SK-N-SH (cell line): Measurements from ENCODE around the gene AP2A2. TPM values are rescaled to one million over a fixed set of nuclear protein-coding genes. Genes with fewer than 3 reads are reported as not detected.

Experiments
- CTCF ChIA-PET: fragments of 300-600, 350-600 bp; formaldehyde crosslinking; extraction: SDS; loops from one replicate; lab custom pipeline; 2021; lab: Yijun Ruan, JAX
- POLR2A ChIA-PET: fragments of 350-600 bp; sonication (Branson Sonifier 250); formaldehyde crosslinking; extraction: SDS; loops from one replicate; lab custom pipeline; 2020; ENCODE audit warnings: antibody characterized with exemption, inconsistent platforms; lab: Yijun Ruan, JAX
- DNase-seq: peaks from one replicate; pipeline ENCODE4 v3.0.0; 2012
- H2AFZ ChIP-seq: fragments of 200-600 bp; sonication (generic); 2 replicates; pipeline ENCODE4 v1.8.1; 2016; ENCODE audit warnings: antibody characterized with exemption, mild to moderate bottlenecking, low read depth
- H3F3A ChIP-seq: fragments of 200-600 bp; sonication (generic); replicated peaks from 2 replicates; pipeline ENCODE3; 2016; ENCODE audit warnings: antibody characterized with exemption, mild to moderate bottlenecking; ENCODE audit not compliant: insufficient read depth
- H3K27ac ChIP-seq, 2 experiments: fragments of 200-500 bp in 1 of 2; fragments of 200-600 bp in 1 of 2; sonication (Bioruptor generic) in 1 of 2; sonication (generic), shearing (Covaris generic) in 1 of 2; 2 replicates each; pipeline versions ENCODE4 v1.5.1 to v1.6.1; 2014 to 2016; ENCODE audit warnings: low read depth in 2 of 2, inconsistent platforms in 1 of 2, low read length in 1 of 2, mild to moderate bottlenecking in 1 of 2, mixed read lengths in 1 of 2
- H3K27me3 ChIP-seq: fragments of 200-600 bp; sonication (generic), shearing (Covaris generic); 2 replicates; pipeline ENCODE4 v1.6.1; 2016; ENCODE audit warnings: mixed run types; ENCODE audit not compliant: insufficient read depth
- H3K36me3 ChIP-seq, 2 experiments: fragments of 200-500 bp in 1 of 2; fragments of 200-600 bp in 1 of 2; sonication (Bioruptor generic) in 1 of 2; sonication (generic) in 1 of 2; replicated peaks in 1 of 2; 2 replicates each; pipeline versions ENCODE3 to v1.5.1; 2014 to 2016; ENCODE audit warnings: low read length in 1 of 2, mild to moderate bottlenecking in 1 of 2; ENCODE audit not compliant: insufficient read depth in 2 of 2, control insufficient read depth in 1 of 2
- H3K4me1 ChIP-seq, 2 experiments: fragments of 200-500 bp in 1 of 2; fragments of 200-600 bp in 1 of 2; sonication (Bioruptor generic) in 1 of 2; sonication (generic), shearing (Covaris generic) in 1 of 2; 2 replicates each; pipeline versions ENCODE4 v1.5.1 to v1.6.1; 2014 to 2016; ENCODE audit warnings: low read depth in 1 of 2, low read length in 1 of 2, mixed run types in 1 of 2; ENCODE audit not compliant: insufficient read depth in 2 of 2, control insufficient read depth in 1 of 2
- H3K4me2 ChIP-seq: fragments of 200-600 bp; sonication (generic), shearing (Covaris generic); 2 replicates; pipeline ENCODE4 v1.6.1; 2017; ENCODE audit warnings: mixed run types
- H3K4me3 ChIP-seq, 2 experiments: fragments of 200-500 bp in 1 of 2; fragments of 200-600 bp in 1 of 2; sonication (Bioruptor generic) in 1 of 2; sonication (generic), shearing (Covaris generic) in 1 of 2; 2 replicates each; pipeline versions ENCODE4 v1.5.1 to v1.8.1; 2014 to 2016; ENCODE audit warnings: low read depth in 2 of 2, inconsistent platforms in 1 of 2, low read length in 1 of 2, mild to moderate bottlenecking in 1 of 2, mixed read lengths in 1 of 2, moderate library complexity in 1 of 2
- H3K79me2 ChIP-seq: fragments of 200-600 bp; sonication (generic); 2 replicates; pipeline ENCODE4 v1.8.1; 2017; ENCODE audit warnings: mild to moderate bottlenecking; ENCODE audit not compliant: insufficient read depth
- H3K9ac ChIP-seq: fragments of 200-600 bp; sonication (generic); 2 replicates; pipeline ENCODE4 v1.6.1; 2017; ENCODE audit warnings: mixed run types
- H3K9me2 ChIP-seq: fragments of 200-600 bp; sonication (generic); 2 replicates; pipeline ENCODE4 v1.6.1; 2017; ENCODE audit warnings: mixed run types
- H3K9me3 ChIP-seq: fragments of 200-600 bp; sonication (generic); 2 replicates; pipeline ENCODE4 v1.6.1; 2017; ENCODE audit warnings: mixed run types, mild to moderate bottlenecking, moderate library complexity
- H4K20me1 ChIP-seq: fragments of 200-600 bp; sonication (generic); 2 replicates; pipeline ENCODE4 v1.6.1; 2017; ENCODE audit warnings: mild to moderate bottlenecking, mixed run types; ENCODE audit not compliant: insufficient read depth
- CHD2 ChIP-seq: fragments of 150-350 bp; IDR thresholded peaks from 2 replicates; pipeline ENCODE4 v1.6.1; 2018; ENCODE audit warnings: low read length; ENCODE audit not compliant: partially characterized antibody
- CTCF ChIP-seq: fragments of 200-600 bp; sonication (generic); IDR thresholded peaks from 2 replicates; pipeline ENCODE4 v1.6.1; 2017; ENCODE audit warnings: antibody characterized with exemption, mild to moderate bottlenecking, moderate library complexity
- EZH2phosphoT487 ChIP-seq: fragments of 200-600 bp; sonication (generic); IDR thresholded peaks from 2 replicates; pipeline ENCODE4 v1.6.1; 2017; ENCODE audit warnings: low read depth, mixed run types, mild to moderate bottlenecking, antibody characterized with exemption, moderate library complexity, borderline replicate concordance
- FOXM1 ChIP-seq: IDR thresholded peaks from 2 replicates; pipeline ENCODE4 v1.4.0; 2012; ENCODE audit warnings: low read depth, mild to moderate bottlenecking
- GATA2 ChIP-seq: sonication (generic); formaldehyde crosslinking; IDR thresholded peaks from 2 replicates; pipeline ENCODE4 v1.5.0; 2020; ENCODE audit warnings: mild to moderate bottlenecking, missing genetic modification reagents
- IRF3 ChIP-seq: fragments of 150-350 bp; IDR thresholded peaks from 2 replicates; pipeline ENCODE4 v1.6.1; 2016; ENCODE audit warnings: mild to moderate bottlenecking, low read depth, low read length
- MEF2A ChIP-seq: IDR thresholded peaks from 2 replicates; pipeline ENCODE4 v1.4.0; 2012; ENCODE audit warnings: low read depth, borderline replicate concordance
- NFIC ChIP-seq: IDR thresholded peaks from 2 replicates; pipeline ENCODE4 v1.4.0; 2012; ENCODE audit warnings: borderline replicate concordance
- POLR2AphosphoS5 ChIP-seq: IDR thresholded peaks from 2 replicates; pipeline ENCODE4 v1.6.1; 2012; ENCODE audit warnings: low read depth, low read length
- RAD21 ChIP-seq: IDR thresholded peaks from 2 replicates; pipeline ENCODE4 v1.6.1; 2012; ENCODE audit warnings: mild to moderate bottlenecking, low read length
- RCOR1 ChIP-seq: fragments of 150-350 bp; IDR thresholded peaks from 2 replicates; pipeline ENCODE4 v1.6.1; 2017; ENCODE audit warnings: antibody characterized with exemption, low read length
- SIN3A ChIP-seq: IDR thresholded peaks from 2 replicates; pipeline ENCODE4 v1.6.1; 2012; ENCODE audit warnings: low read depth, mild to moderate bottlenecking, low read length, moderate library complexity, borderline replicate concordance
- SMC3 ChIP-seq: IDR thresholded peaks from 2 replicates; pipeline ENCODE4 v1.6.1; 2012; ENCODE audit warnings: low read depth, low read length, improper control_type of control experiment
- TCF12 ChIP-seq: IDR thresholded peaks from 2 replicates; pipeline ENCODE4 v1.4.0; 2012
- TEAD4 ChIP-seq: IDR thresholded peaks from 2 replicates; pipeline ENCODE4 v1.4.0; 2012; ENCODE audit warnings: mild to moderate bottlenecking, borderline replicate concordance; ENCODE audit not compliant: insufficient read depth
- USF1 ChIP-seq: IDR thresholded peaks from 2 replicates; pipeline ENCODE4 v1.4.0; 2012; ENCODE audit warnings: low read depth, borderline replicate concordance
- WGBS: methylation state at CpG from one replicate; pipeline ENCODE4 v1.1.6; 2017; ENCODE audit warnings: low lambda C conversion rate; 5-methylcytosine and 5-hydroxymethylcytosine counted together
- polyA plus RNA-seq, 3 experiments: library from polyadenylated mRNA; depleted of rRNA; stranded (reverse); fragments of >200 nt; gene quantifications; 2 replicates each; pipeline ENCODE4 v1.2.3, GENCODE V29; 2012

The AP2A2 gene
- polyA plus RNA-seq, 1 of the 3 experiments (the other 2 are of a cell fraction), result 42.7 TPM

- Histone ChIP-seq H3K4me3 (no peak overlapping the region), H3K4me1 (peaks cover 0 to 14% of the 10 kb centered on the region in 2 experiments; a peak in 1 of 4 replicates), H2AFZ (no peak overlapping the region), H3K27me3 (no peaks in the 10 kb centered on the region), H4K20me1 (0 out of 2 replicates have a peak, but pooled peaks cover 3% of the 10 kb centered on the region), H3K27ac (no peak overlapping the region), H3K9me3 (no peaks in the 10 kb centered on the region), H3K9ac (no peak overlapping the region), H3K79me2 (peaks cover 29% of the 10 kb centered on the region), H3K9me2 (no peaks in the 10 kb centered on the region), H3F3A (no peaks in the 10 kb centered on the region), H3K36me3 (no peaks in the 10 kb centered on the region), H3K4me2 (no peak overlapping the region)
- no peak for DNase-seq
- 98% methylated on average over 12 of the region's 14 CpGs for WGBS
- ChIA-PET POLR2A (interaction anchor here (0.6 kb wide), 1 partner anchor 14 kb away, joined by 3 read pairs; no protein-coding TSS in a partner anchor), CTCF (interaction anchor here (1.2 to 2.0 kb wide), 3 partner anchors 13 to 139 kb away, joined by 4 to 5 read pairs (median 5); partner anchors contain the start of gene AP2A2)
- no peak for TF ChIP-seq MEF2A
- TF ChIP-seq GATA2 (CRISPR knock-in tag), result no peak
- no peak for TF ChIP-seq TCF12
- TF ChIP-seq NFIC, result no peak
- no peak for TF ChIP-seq IRF3
- TF ChIP-seq CHD2, result no peak
- no peak for TF ChIP-seq POLR2AphosphoS5
- TF ChIP-seq CTCF, result no peak
- no peak for TF ChIP-seq RAD21
- no peak for TF ChIP-seq FOXM1
- no peak for TF ChIP-seq EZH2phosphoT487
- TF ChIP-seq USF1, result no peak
- no peak for TF ChIP-seq SMC3
- no peak for TF ChIP-seq SIN3A
- TF ChIP-seq, all 33 proteins: peak for 0
Observed at GRCh38 chr11:912266-912665, 13.4 kb upstream of the AP2A2 start.

- CTCF ChIA-PET, result interaction anchor here (2.0 kb wide), 1 partner anchor 12 kb away, joined by 5 read pairs; the partner anchor contains the start of gene AP2A2
- H3K9me3 ChIP-seq, result no peaks in the 10 kb centered on the region
Observed at GRCh38 chr11:913043-913442, 12.6 kb upstream of the AP2A2 start.

More at GRCh38 chr11:913043-913442, 12.6 kb upstream of the AP2A2 start:
- Histone ChIP-seq H3K36me3 (no peaks in the 10 kb centered on the region), H2AFZ (no peak overlapping the region), H4K20me1 (0 out of 2 replicates have a peak, but pooled peaks cover 1% of the 10 kb centered on the region), H3F3A (no peaks in the 10 kb centered on the region), H3K4me2 (no peak overlapping the region), H3K9me2 (no peaks in the 10 kb centered on the region), H3K27me3 (no peaks in the 10 kb centered on the region), H3K4me1 (peaks cover 0 to 14% of the 10 kb centered on the region in 2 experiments; a peak in 1 of 4 replicates), H3K79me2 (peaks cover 26% of the 10 kb centered on the region), H3K4me3 (no peak overlapping the region), H3K9ac (no peak overlapping the region), H3K27ac (no peak overlapping the region)
- no peak for DNase-seq
- TF ChIP-seq TEAD4, result no peak
- no peak for TF ChIP-seq RCOR1
- no peak for TF ChIP-seq EZH2phosphoT487
- 76% methylated on average over 4 of the region's 4 CpGs for WGBS
- POLR2A ChIA-PET, result no interaction called here
